Esophagus squamous epithelium (tissue), 4 donors: Measurements from ENCODE around the gene SNRK.

Source experiments
- POLR2A ChIP-seq, 4 donors: fragments of 450-650 bp; IDR thresholded peaks; one replicate each; pipeline ENCODE4 v1.6.1; 2017; ENCODE audit warnings: antibody characterized with exemption in 4 of 4, mild to moderate bottlenecking in 4 of 4, moderate library complexity in 3 of 4
- TF ChIP-seq, protein P1 (sequence below), 6 experiments: fragments of 450-650 bp in 4 of 6; fragments of 200-600 bp in 2 of 6; sonication (generic) in 2 of 6; IDR thresholded peaks; one replicate each; pipeline ENCODE4 v1.5.1; 2016 to 2019; ENCODE audit warnings: antibody characterized with exemption in 6 of 6, mild to moderate bottlenecking in 4 of 6, moderate library complexity in 4 of 6

- TF ChIP-seq, protein P1, sequence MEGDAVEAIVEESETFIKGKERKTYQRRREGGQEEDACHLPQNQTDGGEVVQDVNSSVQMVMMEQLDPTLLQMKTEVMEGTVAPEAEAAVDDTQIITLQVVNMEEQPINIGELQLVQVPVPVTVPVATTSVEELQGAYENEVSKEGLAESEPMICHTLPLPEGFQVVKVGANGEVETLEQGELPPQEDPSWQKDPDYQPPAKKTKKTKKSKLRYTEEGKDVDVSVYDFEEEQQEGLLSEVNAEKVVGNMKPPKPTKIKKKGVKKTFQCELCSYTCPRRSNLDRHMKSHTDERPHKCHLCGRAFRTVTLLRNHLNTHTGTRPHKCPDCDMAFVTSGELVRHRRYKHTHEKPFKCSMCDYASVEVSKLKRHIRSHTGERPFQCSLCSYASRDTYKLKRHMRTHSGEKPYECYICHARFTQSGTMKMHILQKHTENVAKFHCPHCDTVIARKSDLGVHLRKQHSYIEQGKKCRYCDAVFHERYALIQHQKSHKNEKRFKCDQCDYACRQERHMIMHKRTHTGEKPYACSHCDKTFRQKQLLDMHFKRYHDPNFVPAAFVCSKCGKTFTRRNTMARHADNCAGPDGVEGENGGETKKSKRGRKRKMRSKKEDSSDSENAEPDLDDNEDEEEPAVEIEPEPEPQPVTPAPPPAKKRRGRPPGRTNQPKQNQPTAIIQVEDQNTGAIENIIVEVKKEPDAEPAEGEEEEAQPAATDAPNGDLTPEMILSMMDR (IDR thresholded peaks at IDR 0.05) = no peak
- TF ChIP-seq POLR2A (IDR thresholded peaks at IDR 0.05) = no peak
Observed at GRCh38 chr3:43372809-43373559, 86.6 kb downstream of the SNRK start.
